ENCODE data around the gene BRSK1. TPM values are rescaled to one million over a fixed set of nuclear protein-coding genes. Genes with fewer than 3 reads are reported as not detected.

BRSK1 gene
- polyA plus RNA-seq, 1 experiment = 12.8 TPM

DNA sequence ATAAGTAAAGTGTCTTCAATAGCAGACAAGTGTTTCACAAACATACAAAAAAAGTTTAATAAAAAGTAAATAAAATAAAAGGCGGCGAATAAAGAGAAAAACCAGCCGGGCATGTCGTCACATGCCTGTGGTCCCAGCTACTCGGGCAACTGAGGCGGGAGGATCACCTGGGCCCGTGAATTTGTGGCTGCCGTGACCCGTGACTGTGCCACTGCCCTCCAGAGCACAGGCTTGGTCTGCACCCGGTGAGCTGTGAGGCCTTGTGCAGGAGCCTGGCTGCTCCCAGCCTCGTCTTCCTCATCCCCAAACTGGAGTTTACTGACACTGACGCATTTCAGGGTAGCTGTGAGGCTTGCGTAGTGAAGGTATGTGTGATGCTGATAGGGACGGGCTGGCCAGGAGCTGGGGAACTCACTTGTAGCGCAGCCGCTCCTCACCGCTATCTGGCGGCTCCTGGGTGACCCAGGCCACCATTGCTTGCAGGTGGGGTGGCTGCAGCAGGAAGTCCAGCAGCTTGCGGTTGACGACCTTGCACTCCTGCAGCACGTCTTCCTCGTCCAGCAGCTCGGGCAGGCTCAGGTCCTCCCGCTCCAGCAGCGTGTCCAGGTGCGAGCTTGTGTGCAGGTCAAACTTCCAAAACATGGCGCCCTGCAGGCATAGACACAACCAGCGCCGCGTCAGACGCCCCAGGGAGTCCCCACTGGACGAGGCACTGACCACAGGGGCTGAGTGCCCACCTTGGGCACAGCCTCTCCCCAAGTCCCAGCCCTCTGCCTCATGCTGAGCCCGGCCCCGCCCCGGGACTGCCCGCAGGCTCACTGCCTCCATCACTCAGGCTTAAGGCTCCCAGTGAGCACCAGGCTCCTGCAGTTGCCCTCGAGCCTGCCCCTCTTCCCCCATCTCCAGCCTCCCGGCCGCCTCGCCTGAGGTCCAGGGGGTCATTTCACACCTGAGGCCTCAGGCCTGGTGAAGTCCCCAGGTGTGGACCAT lies 37.0 kb upstream of the BRSK1 start:
- H3K27me3 ChIP-seq (ENCODE audit: control insufficient read depth, insufficient read depth, low read length) = no peaks in the 10 kb centered on the region
- CTCF ChIA-PET = interaction anchor here (0.6 to 0.9 kb wide), 3 partner anchors 11 to 106 kb away, joined by 3 read pairs; no protein-coding TSS in a partner anchor

DNA sequence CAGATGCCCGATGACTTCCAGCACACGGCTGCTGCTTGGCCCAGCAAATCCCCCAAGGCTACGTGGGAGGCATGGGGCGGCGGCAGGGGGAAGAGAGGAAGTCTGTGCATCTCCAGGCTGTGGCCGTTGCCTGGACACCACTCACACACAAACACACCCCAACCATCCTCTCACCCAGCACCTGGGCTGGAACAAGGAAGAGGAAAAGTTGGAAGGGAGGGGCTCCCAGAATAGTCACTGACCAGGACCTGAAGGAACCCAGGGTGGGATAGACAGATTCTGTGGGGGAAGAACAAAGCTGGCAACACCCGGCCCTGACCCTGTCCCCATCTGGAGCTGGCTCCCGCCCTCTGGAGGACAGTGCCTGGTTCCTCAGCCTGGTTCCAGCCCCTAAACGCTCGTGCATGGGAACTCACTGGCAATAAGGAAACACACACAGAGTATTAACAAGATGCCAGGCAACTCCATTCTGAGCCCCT lies 36.1 kb upstream of the BRSK1 start:
- peak; percentile 35 for DNase-seq (ENCODE audit: low read depth)
- Histone ChIP-seq H3K4me3 (ENCODE audit: low read depth, low read length) (no peak overlapping the region), H3K27me3 (ENCODE audit: control insufficient read depth, insufficient read depth, low read length) (no peaks in the 10 kb centered on the region), H3K36me3 (ENCODE audit: control insufficient read depth, insufficient read depth, low read length) (peaks cover 24% of the 10 kb centered on the region)
- CTCF ChIA-PET = no interaction called here
- POLR2A ChIA-PET = no interaction called here
- TF ChIP-seq, protein P1, sequence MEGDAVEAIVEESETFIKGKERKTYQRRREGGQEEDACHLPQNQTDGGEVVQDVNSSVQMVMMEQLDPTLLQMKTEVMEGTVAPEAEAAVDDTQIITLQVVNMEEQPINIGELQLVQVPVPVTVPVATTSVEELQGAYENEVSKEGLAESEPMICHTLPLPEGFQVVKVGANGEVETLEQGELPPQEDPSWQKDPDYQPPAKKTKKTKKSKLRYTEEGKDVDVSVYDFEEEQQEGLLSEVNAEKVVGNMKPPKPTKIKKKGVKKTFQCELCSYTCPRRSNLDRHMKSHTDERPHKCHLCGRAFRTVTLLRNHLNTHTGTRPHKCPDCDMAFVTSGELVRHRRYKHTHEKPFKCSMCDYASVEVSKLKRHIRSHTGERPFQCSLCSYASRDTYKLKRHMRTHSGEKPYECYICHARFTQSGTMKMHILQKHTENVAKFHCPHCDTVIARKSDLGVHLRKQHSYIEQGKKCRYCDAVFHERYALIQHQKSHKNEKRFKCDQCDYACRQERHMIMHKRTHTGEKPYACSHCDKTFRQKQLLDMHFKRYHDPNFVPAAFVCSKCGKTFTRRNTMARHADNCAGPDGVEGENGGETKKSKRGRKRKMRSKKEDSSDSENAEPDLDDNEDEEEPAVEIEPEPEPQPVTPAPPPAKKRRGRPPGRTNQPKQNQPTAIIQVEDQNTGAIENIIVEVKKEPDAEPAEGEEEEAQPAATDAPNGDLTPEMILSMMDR (IDR thresholded peaks at IDR 0.05; ENCODE audit: insufficient read depth, low read depth, low read length) = no peak

More for the DNA sequence above, 37.0 kb upstream of the BRSK1 start:
- Histone ChIP-seq H3K36me3 (ENCODE audit: control insufficient read depth, insufficient read depth, low read length) (peaks cover 31% of the 10 kb centered on the region), H3K4me3 (ENCODE audit: low read depth, low read length) (no peak overlapping the region)
- TF ChIP-seq, protein P1 (IDR thresholded peaks at IDR 0.05; ENCODE audit: insufficient read depth, low read depth, low read length) = no peak
- no peak for DNase-seq (ENCODE audit: low read depth)
- POLR2A ChIA-PET = no interaction called here

DNA sequence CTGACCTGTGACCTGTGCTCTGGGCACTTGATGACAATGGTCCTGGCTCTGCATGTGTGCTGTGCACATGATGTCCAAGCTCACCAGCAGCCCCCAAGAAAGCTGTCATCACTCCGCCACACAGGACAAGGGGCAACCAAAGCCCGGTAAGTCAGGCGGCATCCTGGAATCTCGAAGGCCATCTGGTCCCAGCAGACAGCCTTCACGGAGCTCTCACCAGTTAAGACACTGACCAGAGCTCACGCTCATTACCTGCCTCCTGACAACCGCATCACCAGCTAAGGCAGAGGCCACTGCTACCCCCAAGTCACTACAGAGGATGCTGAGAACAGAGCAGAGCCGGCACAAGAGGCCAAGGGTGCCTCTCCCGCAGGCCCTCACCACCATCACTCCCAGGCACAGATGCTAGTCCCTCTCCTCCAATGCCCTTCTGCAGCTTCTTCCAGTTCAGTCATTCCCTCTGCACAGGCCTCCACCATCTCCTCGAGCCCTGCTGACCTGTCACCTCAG lies 35.6 kb upstream of the BRSK1 start:
- POLR2A ChIA-PET = no interaction called here
- CTCF ChIA-PET = no interaction called here
- peaks cover 24% of the 10 kb centered on the region for H3K36me3 ChIP-seq (ENCODE audit: control insufficient read depth, insufficient read depth, low read length)
- no peak for DNase-seq (ENCODE audit: low read depth)
- H3K27me3 ChIP-seq (ENCODE audit: control insufficient read depth, insufficient read depth, low read length) = no peaks in the 10 kb centered on the region
- TF ChIP-seq, protein P1 (IDR thresholded peaks at IDR 0.05; ENCODE audit: insufficient read depth, low read depth, low read length) = no peak
- H3K4me3 ChIP-seq (ENCODE audit: low read depth, low read length) = no peak overlapping the region

DNA sequence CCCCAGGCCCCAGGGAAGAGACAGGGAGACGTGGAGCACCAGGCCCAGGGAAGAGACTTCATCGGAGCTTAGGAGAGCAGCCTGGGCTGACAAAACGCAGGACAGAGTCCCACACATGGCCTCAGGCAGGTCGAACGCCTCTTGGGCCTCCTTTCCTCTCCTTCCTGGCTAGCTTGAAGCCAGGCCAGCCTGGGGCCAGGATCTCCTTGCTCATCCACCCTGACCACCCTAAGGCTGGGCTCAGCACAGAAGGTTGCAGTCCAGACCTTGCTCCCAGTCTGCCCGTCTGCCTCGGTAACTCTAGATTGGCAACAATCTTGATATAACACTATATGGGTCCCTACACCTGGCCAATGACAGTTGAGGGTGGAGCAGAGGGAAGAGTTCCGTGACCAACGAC lies 35.1 kb upstream of the BRSK1 start:
- H3K27me3 ChIP-seq (ENCODE audit: control insufficient read depth, insufficient read depth, low read length) = no peaks in the 10 kb centered on the region
- no peak overlapping the region for H3K4me3 ChIP-seq (ENCODE audit: low read depth, low read length)
- peaks cover 23% of the 10 kb centered on the region for H3K36me3 ChIP-seq (ENCODE audit: control insufficient read depth, insufficient read depth, low read length)
- no peak for DNase-seq (ENCODE audit: low read depth)
- TF ChIP-seq, protein P1 (IDR thresholded peaks at IDR 0.05; ENCODE audit: insufficient read depth, low read depth, low read length) = no peak
- ChIA-PET CTCF (no interaction called here), POLR2A (no interaction called here)

DNA sequence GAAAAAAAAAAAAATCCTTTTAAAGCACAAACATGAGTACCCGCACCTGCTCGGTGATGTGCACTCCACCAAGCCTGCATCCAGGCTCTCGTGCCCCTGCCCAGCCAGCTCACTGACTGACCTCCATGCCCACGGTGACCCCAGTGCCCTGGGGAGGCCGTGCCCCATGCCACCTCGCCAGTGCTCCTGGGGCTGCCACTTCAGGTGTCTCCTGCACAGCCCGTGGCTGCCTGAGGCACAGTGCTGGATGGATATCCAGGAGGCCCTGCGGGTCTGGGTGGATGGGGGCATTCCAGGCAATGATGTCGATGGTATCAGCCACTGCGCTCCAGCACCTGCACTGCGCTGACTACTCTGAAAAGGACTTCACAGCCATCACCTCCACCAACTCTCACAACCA lies 34.0 kb upstream of the BRSK1 start:
- POLR2A ChIA-PET = no interaction called here

More for the DNA sequence above, 34.0 kb upstream of the BRSK1 start:
- Histone ChIP-seq H3K27me3 (ENCODE audit: control insufficient read depth, insufficient read depth, low read length) (no peaks in the 10 kb centered on the region), H3K4me3 (ENCODE audit: low read depth, low read length) (no peak overlapping the region), H3K36me3 (ENCODE audit: control insufficient read depth, insufficient read depth, low read length) (peaks cover 18% of the 10 kb centered on the region)
- CTCF ChIA-PET = no interaction called here
- no peak for DNase-seq (ENCODE audit: low read depth)
- TF ChIP-seq, protein P1 (IDR thresholded peaks at IDR 0.05; ENCODE audit: insufficient read depth, low read depth, low read length) = no peak

All from BJ (cell line).